ENCODE results near the gene CLNK. TPM values are rescaled to one million over a fixed set of nuclear protein-coding genes. Genes with fewer than 3 reads are reported as not detected.

The CLNK gene
- total RNA-seq, 2 donors from 2014 or later = not detected

DNA sequence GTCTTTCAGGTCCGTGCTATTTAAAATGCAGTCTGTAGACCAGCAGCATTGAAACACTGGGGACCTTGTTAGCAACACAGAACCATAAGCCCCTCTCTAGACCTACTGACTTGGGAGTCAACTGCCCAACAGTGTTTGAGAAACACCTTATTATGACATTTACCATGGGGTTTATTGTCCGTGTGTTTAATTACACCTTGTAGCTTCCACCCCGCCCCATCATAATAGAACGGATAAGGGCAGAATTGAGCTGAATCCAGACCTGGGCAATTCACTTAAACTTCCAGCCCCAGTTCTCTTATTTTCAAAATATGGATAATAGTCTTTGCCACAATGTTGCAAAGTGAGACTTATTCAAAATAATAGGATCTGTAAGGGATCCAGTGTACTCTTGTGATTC lies 30.6 kb upstream of the CLNK start:
- ATAC-seq (replicated peaks) = no peak
- Mint-ChIP-seq H3K9me3 (peaks cover 4% of the 10 kb centered on the region), H3K27me3 (peaks cover 6% of the 10 kb centered on the region), H3K4me1 (no peaks in the 10 kb centered on the region), H3K4me3 (no peak overlapping the region), H3K36me3 (ENCODE audit: low read depth) (no peaks in the 10 kb centered on the region), H3K27ac (no peak overlapping the region)

DNA sequence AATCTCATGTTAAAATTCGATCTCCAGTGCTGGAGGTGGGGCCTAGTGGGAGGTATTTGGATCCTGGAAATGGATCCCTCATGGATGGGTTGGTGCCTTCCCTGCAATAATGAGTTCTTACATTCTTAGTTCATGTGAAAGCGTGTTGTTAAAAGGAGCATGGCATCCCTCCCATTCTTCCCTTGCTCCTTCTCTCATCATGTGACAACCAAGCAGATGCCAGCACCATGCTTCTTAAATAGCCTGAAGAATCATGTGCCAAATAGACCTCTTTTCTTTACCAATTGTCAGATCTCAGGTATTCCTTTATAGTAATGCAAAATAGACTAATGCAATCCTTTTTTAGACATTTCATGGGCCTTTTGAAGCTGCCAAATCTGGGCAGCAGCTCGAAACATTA lies 29.0 kb upstream of the CLNK start:
- H3K27me3 Mint-ChIP-seq = peaks cover 6% of the 10 kb centered on the region
- no peaks in the 10 kb centered on the region for H3K4me1 Mint-ChIP-seq
- peaks cover 5% of the 10 kb centered on the region for H3K9me3 Mint-ChIP-seq
- no peak for ATAC-seq (replicated peaks)
- no peaks in the 10 kb centered on the region for H3K36me3 Mint-ChIP-seq (ENCODE audit: low read depth)
- H3K4me3 Mint-ChIP-seq = no peak overlapping the region
- H3K27ac Mint-ChIP-seq = no peak overlapping the region

DNA sequence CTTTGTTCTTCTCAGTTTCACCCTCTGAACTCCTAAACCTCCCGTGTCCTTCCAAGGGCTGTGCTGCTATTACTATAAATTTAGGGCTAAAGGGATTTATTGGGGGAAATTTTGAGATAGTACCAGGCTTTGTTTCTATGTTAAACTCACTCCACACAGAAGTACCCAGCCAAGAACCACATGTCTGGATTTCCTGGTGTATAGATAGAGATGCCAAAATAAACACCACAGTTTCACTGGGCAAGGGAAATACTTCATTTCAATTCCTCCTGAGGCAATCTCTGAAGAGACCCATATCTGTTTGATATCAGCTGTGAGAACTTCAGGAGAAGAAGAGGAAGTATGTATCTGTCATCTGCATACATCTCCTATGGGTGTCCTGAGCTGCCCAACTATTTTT lies 21.7 kb upstream of the CLNK start:
- H3K4me3 Mint-ChIP-seq = no peak overlapping the region
- no peaks in the 10 kb centered on the region for H3K27me3 Mint-ChIP-seq
- no peak for ATAC-seq (replicated peaks)
- H3K36me3 Mint-ChIP-seq (ENCODE audit: low read depth) = no peaks in the 10 kb centered on the region
- H3K4me1 Mint-ChIP-seq = no peaks in the 10 kb centered on the region
- peaks cover 3% of the 10 kb centered on the region for H3K9me3 Mint-ChIP-seq
- H3K27ac Mint-ChIP-seq = no peak overlapping the region

- no peaks in the 10 kb centered on the region for H3K4me1 Mint-ChIP-seq
- H3K27me3 Mint-ChIP-seq = no peaks in the 10 kb centered on the region
- no peaks in the 10 kb centered on the region for H3K36me3 Mint-ChIP-seq (ENCODE audit: low read depth)
- no peak for ATAC-seq (replicated peaks)
- peaks cover 3% of the 10 kb centered on the region for H3K9me3 Mint-ChIP-seq
- H3K27ac Mint-ChIP-seq = no peak overlapping the region
- H3K4me3 Mint-ChIP-seq = no peak overlapping the region
These were observed 19.9 kb upstream of the CLNK start for GRCh38 chr4:10704430-10704810.

- H3K9me3 Mint-ChIP-seq = peaks cover 3% of the 10 kb centered on the region
- H3K27ac Mint-ChIP-seq = no peak overlapping the region
- no peak for ATAC-seq (replicated peaks)
These were observed 19.3 kb upstream of the CLNK start for GRCh38 chr4:10703766-10704429.

DNA sequence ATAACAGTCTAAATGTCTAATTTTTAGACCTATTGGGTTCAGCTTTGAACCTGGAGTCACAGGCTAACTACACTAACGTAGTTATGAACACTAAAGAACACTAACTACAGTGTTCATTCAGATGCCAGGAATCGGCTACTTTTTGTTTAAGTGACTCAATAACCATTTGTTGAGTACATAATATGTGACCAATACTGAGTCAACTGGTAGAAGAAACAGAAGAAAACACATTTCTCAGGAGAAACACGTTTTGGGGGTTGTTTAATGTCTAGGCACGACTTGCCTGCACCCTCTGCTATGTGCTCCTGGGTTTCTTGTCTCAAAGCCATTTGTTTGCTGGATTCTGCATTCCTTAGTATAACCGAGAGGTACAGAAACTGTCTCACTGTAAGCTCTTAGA lies 18.6 kb upstream of the CLNK start:
- Mint-ChIP-seq H3K36me3 (ENCODE audit: low read depth) (no peaks in the 10 kb centered on the region), H3K4me3 (no peak overlapping the region), H3K27ac (no peak overlapping the region), H3K4me1 (no peaks in the 10 kb centered on the region), H3K27me3 (no peaks in the 10 kb centered on the region), H3K9me3 (no peaks in the 10 kb centered on the region)
- ATAC-seq (replicated peaks) = no peak

More at GRCh38 chr4:10703766-10704429, 19.3 kb upstream of the CLNK start:
- H3K36me3 Mint-ChIP-seq (ENCODE audit: low read depth) = no peaks in the 10 kb centered on the region
- no peaks in the 10 kb centered on the region for H3K27me3 Mint-ChIP-seq
- no peak overlapping the region for H3K4me3 Mint-ChIP-seq
- no peaks in the 10 kb centered on the region for H3K4me1 Mint-ChIP-seq

DNA sequence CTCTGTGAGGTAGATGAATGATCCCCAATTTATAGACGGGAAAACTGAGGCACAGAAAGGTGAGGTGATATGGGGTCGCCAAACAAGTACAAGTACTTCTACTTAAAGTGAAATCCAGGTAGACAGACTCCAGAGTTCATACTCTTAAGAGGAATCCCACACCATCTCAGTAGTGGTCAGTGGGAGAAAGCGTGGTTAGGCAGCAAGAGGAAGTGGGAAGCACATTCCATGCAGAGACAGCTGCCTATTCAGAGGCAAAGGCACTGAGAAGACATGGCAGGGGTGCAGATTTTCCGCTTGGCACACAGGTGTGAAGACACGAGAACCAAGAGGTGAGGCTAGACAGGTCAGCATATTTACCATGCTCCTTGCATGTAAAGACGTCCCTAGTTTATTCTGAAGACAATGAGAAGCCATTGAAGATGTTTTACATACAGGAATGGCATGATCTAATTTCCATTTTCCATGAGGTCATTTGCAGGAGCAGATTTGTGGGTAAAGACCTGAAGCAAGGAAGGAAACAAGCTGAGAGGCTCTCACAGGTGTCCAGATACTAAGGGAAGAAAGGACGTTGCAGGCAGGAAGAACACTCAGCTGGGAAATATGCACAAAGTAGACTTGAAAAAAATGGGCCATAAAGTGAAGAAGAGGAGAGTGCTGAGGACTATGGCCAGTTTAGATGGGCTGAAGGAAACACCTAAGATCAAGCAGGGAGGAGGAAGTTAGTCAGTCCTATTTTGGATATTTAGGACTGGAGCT lies 17.3 kb upstream of the CLNK start:
- Mint-ChIP-seq H3K27ac (no peak overlapping the region), H3K36me3 (ENCODE audit: low read depth) (no peaks in the 10 kb centered on the region), H3K4me1 (no peaks in the 10 kb centered on the region), H3K27me3 (no peaks in the 10 kb centered on the region), H3K4me3 (no peak overlapping the region), H3K9me3 (no peaks in the 10 kb centered on the region)
- no peak for ATAC-seq (replicated peaks)

DNA sequence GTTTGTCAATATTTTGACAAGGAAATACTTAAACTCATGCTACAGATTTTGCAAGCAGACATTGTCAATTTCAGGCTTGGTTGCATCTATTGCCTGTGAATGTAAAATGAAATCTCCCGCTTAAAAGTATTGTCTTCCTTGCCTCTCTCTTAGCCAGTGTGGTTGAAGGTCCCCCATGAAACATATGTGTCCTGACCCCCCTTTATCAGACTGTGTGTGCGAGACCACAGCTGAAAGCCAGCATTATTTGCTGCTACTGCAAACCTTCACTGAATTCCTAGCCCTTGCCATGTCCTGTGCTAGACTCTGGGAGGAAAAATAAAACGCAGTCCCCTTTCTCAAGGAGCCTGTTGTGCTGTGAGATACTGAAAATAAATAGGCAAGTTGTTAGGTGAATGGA lies 16.6 kb upstream of the CLNK start:
- Mint-ChIP-seq H3K36me3 (ENCODE audit: low read depth) (no peaks in the 10 kb centered on the region), H3K27me3 (no peaks in the 10 kb centered on the region), H3K4me3 (no peak overlapping the region), H3K9me3 (no peaks in the 10 kb centered on the region), H3K4me1 (no peaks in the 10 kb centered on the region), H3K27ac (no peak overlapping the region)
- ATAC-seq (replicated peaks) = no peak

DNA sequence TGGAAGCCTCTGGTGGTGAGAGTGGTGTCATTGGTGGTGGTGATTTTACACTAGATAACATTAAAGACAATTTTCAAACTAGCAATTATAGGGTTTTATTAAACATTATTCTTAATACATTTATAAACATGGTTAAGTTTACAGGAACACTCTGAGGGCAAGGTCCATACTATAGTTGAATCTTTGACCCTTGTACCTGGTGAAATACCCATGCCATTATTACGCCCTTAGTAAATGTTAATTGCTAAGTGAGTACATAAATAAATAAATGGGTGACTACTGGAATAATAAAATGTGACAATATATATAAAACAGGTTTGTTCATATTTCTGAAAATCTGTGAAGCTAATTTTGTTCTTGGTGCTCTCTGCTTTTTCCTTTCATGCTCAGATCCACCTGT lies 13.6 kb upstream of the CLNK start:
- H3K4me3 Mint-ChIP-seq = no peak overlapping the region
- ATAC-seq (replicated peaks) = no peak
- no peak overlapping the region for H3K27ac Mint-ChIP-seq
- H3K9me3 Mint-ChIP-seq = no peaks in the 10 kb centered on the region
- H3K36me3 Mint-ChIP-seq (ENCODE audit: low read depth) = no peaks in the 10 kb centered on the region
- H3K4me1 Mint-ChIP-seq = no peaks in the 10 kb centered on the region
- no peaks in the 10 kb centered on the region for H3K27me3 Mint-ChIP-seq

DNA sequence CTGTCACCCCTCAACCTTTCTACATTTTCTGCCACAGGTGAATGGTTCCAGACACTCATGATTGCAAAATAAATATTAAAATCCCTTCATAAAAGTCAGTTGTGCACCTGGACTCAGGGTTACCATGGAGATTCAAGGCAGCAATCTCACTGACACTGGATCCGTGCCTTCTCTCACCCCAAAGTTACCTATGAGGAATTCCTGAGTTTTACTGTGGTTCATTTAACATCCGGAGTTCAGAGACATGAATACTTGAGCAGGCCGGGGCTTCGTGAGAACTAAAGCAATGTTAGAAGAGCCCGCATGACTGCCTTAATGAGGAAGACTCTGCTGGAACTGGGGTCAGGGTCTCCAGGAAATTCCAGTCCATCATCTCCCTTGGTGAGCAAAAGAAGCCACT lies 12.5 kb upstream of the CLNK start:
- Mint-ChIP-seq H3K27ac (no peak overlapping the region), H3K9me3 (no peaks in the 10 kb centered on the region), H3K27me3 (no peaks in the 10 kb centered on the region), H3K36me3 (ENCODE audit: low read depth) (no peaks in the 10 kb centered on the region), H3K4me1 (no peaks in the 10 kb centered on the region), H3K4me3 (no peak overlapping the region)
- ATAC-seq (replicated peaks) = no peak

- Mint-ChIP-seq H3K9me3 (no peaks in the 10 kb centered on the region), H3K27me3 (no peaks in the 10 kb centered on the region), H3K4me1 (no peaks in the 10 kb centered on the region), H3K36me3 (ENCODE audit: low read depth) (no peaks in the 10 kb centered on the region), H3K4me3 (no peak overlapping the region), H3K27ac (no peak overlapping the region)
- ATAC-seq (replicated peaks) = no peak
These were observed 11.7 kb upstream of the CLNK start for GRCh38 chr4:10696253-10696652.

GRCh38 chr4:10694828-10695209 lies 10.3 kb upstream of the CLNK start:
- Mint-ChIP-seq H3K36me3 (ENCODE audit: low read depth) (no peaks in the 10 kb centered on the region), H3K27me3 (no peaks in the 10 kb centered on the region), H3K27ac (no peak overlapping the region), H3K9me3 (no peaks in the 10 kb centered on the region), H3K4me1 (no peaks in the 10 kb centered on the region), H3K4me3 (no peak overlapping the region)
- no peak for ATAC-seq (replicated peaks)

GRCh38 chr4:10694151-10694827 lies 9.7 kb upstream of the CLNK start:
- H3K4me1 Mint-ChIP-seq = no peaks in the 10 kb centered on the region
- ATAC-seq (replicated peaks) = no peak
- H3K4me3 Mint-ChIP-seq = no peak overlapping the region
- H3K9me3 Mint-ChIP-seq = no peaks in the 10 kb centered on the region
- H3K27ac Mint-ChIP-seq = no peak overlapping the region
- H3K27me3 Mint-ChIP-seq = no peaks in the 10 kb centered on the region
- H3K36me3 Mint-ChIP-seq (ENCODE audit: low read depth) = no peaks in the 10 kb centered on the region

- Mint-ChIP-seq H3K9me3 (no peaks in the 10 kb centered on the region), H3K4me1 (no peaks in the 10 kb centered on the region), H3K36me3 (ENCODE audit: low read depth) (no peaks in the 10 kb centered on the region), H3K27ac (no peak overlapping the region), H3K27me3 (no peaks in the 10 kb centered on the region), H3K4me3 (no peak overlapping the region)
- no peak for ATAC-seq (replicated peaks)
These were observed 7.1 kb upstream of the CLNK start for GRCh38 chr4:10691651-10692050.
